ENCODE data around the gene NMT2.

The NMT2 gene

DNA sequence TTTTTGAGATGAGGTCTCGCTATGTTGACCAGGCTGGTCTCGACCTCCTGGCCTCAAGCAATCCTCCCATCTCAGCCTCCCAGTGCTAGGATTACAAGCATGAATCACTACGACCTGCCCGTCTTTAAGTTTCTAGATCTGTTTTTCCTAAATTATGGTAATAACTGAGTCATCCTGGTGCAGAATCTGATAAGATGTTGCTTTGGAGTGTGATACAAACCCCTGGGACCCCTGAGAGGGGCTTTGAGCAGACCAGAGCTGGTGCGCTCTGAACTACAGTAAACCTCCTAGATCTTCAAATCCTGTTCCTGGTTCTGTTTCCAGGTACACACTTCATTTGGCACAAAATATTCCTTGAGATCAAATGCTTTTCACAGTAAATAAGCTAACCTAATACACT lies 37.2 kb downstream of the NMT2 start:
- no peak for DNase-seq (ENCODE audit: low read depth)

GRCh38 chr10:15124908-15125307 lies 43.6 kb downstream of the NMT2 start:
- TF ChIP-seq MYC (IDR thresholded peaks at IDR 0.05; ENCODE audit: low read depth, low read length) (no peak), POLR2A (IDR thresholded peaks at IDR 0.05; ENCODE audit: extremely low read depth, insufficient read length) (no peak), CTCF (IDR thresholded peaks at IDR 0.05; ENCODE audit: low read depth, low read length) (no peak)
- TF ChIP-seq, protein P1, sequence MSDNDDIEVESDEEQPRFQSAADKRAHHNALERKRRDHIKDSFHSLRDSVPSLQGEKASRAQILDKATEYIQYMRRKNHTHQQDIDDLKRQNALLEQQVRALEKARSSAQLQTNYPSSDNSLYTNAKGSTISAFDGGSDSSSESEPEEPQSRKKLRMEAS (IDR thresholded peaks at IDR 0.05; ENCODE audit: low read depth, low read length) = no peak
- no peak for DNase-seq (ENCODE audit: low read depth)

More for the DNA sequence above, 37.2 kb downstream of the NMT2 start:
- TF ChIP-seq POLR2A (IDR thresholded peaks at IDR 0.05; ENCODE audit: extremely low read depth, insufficient read length) = no peak
- no peak for TF ChIP-seq CTCF (IDR thresholded peaks at IDR 0.05; ENCODE audit: low read depth, low read length)
- TF ChIP-seq MYC (IDR thresholded peaks at IDR 0.05; ENCODE audit: low read depth, low read length) = no peak
- TF ChIP-seq, protein P1 (IDR thresholded peaks at IDR 0.05; ENCODE audit: low read depth, low read length) = no peak
- H3K4me3 ChIP-seq (ENCODE audit: low read depth, low read length) = no peak overlapping the region

DNA sequence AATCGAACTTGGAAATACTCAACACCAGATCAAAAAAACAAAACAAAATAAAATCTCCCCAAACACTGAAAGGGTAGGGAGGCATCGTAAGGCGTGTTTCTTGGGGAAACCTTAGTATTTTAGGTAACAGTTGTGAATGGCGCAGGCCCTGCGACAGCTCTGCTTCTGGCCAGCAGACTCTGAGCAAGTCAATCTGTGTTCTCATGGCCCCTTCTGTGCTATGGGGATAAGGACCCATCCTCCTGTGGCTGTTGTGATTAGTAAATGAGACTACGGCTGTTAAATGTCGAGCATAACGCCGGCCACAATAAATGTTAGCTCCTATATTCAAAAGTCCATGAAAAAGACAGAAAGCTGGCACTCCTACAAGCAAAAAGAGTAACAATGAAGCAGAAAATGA lies 44.3 kb downstream of the NMT2 start:
- no peak overlapping the region for H3K4me3 ChIP-seq (ENCODE audit: low read depth, low read length)
- DNase-seq (ENCODE audit: low read depth) = no peak
- TF ChIP-seq MYC (IDR thresholded peaks at IDR 0.05; ENCODE audit: low read depth, low read length) = no peak
- TF ChIP-seq, protein P1 (IDR thresholded peaks at IDR 0.05; ENCODE audit: low read depth, low read length) = no peak
- TF ChIP-seq CTCF (IDR thresholded peaks at IDR 0.05; ENCODE audit: low read depth, low read length) = no peak
- TF ChIP-seq POLR2A (IDR thresholded peaks at IDR 0.05; ENCODE audit: extremely low read depth, insufficient read length) = no peak

More at GRCh38 chr10:15124908-15125307, 43.6 kb downstream of the NMT2 start:
- H3K4me3 ChIP-seq (ENCODE audit: low read depth, low read length) = no peak overlapping the region

DNA sequence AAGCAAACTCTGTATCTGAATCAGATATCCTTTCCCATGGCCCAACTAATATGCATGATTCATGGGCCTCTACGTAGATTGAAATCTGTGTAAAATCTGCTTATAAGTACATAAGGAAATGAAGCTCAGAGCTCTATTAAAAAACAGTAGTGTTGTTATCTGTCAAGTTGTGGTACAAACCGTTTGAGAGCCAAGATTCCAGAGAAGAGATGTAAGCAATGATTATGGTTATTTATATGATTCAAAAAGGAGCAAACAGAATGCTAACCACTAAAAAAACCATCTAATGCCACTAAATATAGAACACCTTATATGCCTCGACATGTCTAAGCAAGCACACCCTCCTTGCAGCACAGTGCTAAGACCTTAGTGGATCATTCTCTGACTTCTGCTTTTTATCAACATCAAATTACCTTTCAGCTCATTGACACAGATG lies 44.7 kb downstream of the NMT2 start:
- DNase-seq (ENCODE audit: low read depth) = no peak
- no peak for TF ChIP-seq CTCF (IDR thresholded peaks at IDR 0.05; ENCODE audit: low read depth, low read length)
- TF ChIP-seq MYC (IDR thresholded peaks at IDR 0.05; ENCODE audit: low read depth, low read length) = no peak
- TF ChIP-seq, protein P1 (IDR thresholded peaks at IDR 0.05; ENCODE audit: low read depth, low read length) = no peak
- no peak for TF ChIP-seq POLR2A (IDR thresholded peaks at IDR 0.05; ENCODE audit: extremely low read depth, insufficient read length)
- H3K4me3 ChIP-seq (ENCODE audit: low read depth, low read length) = no peak overlapping the region

DNA sequence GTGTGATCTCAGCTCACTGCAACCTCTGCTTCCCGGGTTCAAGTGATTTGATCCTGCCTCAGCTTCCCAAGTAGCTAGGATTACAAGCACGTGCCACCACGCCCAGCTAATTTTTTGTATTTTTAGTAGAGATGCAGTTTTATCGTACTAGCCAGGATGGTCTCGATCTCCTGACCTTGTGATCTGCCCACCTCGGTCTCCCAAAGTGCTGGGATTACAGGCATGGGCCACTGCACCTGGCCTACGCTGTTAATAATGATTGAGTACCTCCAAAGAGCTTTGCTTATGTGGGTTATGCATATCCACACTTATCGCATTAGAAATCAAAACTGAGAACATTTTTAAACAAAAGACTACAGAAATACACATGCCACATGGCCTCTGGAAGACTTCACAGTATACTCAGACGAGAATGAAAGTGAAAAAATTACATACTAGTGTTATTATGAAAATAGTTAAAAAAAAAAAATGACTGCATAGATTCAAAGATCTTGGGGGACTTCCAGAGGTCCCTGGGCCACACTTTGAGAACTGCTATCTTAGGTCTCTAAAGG lies 45.9 kb downstream of the NMT2 start:
- DNase-seq (ENCODE audit: low read depth) = no peak
- TF ChIP-seq CTCF (IDR thresholded peaks at IDR 0.05; ENCODE audit: low read depth, low read length) (no peak), MYC (IDR thresholded peaks at IDR 0.05; ENCODE audit: low read depth, low read length) (no peak), POLR2A (IDR thresholded peaks at IDR 0.05; ENCODE audit: extremely low read depth, insufficient read length) (no peak)
- TF ChIP-seq, protein P1 (IDR thresholded peaks at IDR 0.05; ENCODE audit: low read depth, low read length) = no peak

More for the DNA sequence above, 45.9 kb downstream of the NMT2 start:
- H3K4me3 ChIP-seq (ENCODE audit: low read depth, low read length) = no peak overlapping the region

Data from NB4 (cell line).